T1000 (cell line): Measurements from ENCODE around the gene SERPINA10.
"Not testable (repeated sequence)": the region's sequence is repeated elsewhere in the genome, so short reads cannot be mapped to it uniquely, and the experiment has no call there.

ENCODE experiments used
- DNase-seq: peaks from one replicate; lab custom pipeline; 2025; ENCODE audit warnings: mixed read lengths; lab: John Stamatoyannopoulos, UW

The SERPINA10 gene

DNA sequence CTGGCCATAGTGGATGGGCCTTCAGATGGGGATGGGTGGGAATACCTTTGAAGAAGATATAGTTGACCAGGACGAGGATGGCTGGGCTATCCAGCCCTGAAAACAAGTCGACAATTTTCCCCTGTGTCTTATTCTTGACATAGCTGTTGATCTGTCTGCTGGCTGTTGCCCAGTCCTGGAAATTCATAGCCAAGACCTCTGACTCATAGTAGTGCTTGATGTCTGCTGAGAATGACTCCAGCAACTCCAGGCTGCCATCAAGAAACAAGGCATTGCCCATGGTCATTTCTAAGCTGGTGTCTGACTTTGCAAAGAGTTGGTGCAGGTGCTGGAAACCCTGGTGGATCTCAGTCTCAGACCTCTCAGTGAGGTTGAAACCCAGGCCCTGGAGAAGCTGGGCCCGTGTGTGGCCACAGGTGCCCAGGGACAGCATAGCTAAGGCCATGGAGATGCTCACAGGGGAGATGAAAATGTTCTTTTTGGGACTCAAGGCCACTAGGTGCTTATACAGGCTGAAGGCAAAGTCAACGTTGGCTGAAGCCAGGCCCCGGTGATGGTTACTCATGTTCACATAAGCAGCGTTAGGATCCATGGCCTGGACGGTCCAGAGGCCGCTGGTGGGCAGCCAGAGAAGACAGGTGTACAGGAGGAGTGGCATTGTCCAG is 21.1 kb upstream of the SERPINA10 start:
- no peak for DNase-seq

DNA sequence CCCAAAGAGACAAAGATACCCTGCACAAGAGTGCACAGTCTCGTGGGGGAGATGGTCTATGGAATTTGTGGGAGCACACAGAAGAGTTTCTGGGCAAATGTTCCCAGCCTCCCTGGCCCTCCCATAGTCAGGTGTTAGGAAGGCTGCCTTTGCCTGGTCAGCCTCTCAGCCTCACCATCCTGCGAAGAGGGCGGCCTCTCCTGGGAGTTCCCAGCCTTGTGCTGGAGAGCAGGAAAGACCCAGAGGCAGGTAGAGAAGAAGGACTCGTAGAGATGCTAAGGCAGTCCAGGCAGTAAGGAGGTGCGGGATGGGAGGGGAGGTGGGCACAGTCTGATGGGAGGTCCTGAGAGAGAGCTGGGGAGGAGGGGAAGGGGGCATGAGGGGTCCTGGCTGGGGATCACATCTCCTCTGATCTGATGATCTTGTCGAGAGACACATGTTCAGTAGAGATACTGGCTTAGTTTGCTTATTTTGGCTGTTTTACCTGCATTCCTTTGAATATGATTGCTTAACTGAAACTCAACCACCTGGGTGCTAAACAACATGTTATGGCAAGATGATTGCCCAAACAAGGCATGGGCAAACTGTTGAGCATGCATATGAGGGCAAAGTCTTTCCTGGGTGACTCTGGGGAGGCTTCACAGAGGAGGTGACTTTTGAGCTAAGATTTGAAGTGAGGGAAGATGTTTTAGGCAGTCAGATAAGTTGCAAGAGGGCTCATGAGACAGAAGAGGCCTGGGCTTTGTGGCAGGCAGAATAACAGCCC is 19.6 kb upstream of the SERPINA10 start:
- DNase-seq, result no peak

DNA sequence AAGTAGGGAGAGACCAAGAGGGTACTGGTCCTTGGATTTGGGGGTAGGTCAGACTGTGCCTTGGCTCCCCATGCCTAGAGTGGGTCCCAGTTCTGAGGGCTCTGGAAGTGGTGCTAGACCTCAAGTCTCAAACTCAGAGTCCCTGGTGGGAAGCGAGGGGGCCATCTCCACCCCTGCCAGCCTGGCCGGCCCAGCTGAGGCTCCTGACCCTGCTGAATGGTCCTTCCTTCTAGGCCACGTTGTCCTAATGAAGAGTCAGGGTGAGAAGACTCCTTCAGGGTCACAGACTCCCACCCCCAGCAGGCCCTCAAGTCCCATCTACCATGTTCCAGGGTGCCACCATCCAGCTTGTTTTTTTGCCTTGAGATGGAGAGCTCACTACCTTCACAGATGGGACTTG is 17.2 kb upstream of the SERPINA10 start:
- no peak for DNase-seq

DNA sequence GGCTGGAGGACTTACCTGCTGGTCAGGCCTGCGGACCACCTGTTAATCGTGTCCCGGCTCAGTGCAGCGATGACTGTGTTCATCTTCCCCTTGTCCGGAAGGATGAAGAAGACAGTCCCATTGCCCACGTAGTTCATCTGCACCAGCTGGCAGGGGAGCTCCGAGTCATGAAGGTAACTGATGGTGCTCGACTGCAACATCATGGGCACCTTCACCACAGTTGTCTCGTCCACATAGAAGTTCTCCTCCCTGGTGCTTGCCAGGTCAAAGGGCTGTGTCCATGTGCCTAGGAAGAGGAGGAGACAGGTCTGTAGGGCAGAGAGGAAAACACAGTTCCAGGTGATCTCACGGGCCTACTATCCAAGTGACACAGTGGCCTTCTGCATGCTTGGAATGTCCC is 16.7 kb upstream of the SERPINA10 start:
- DNase-seq, result no peak

DNA sequence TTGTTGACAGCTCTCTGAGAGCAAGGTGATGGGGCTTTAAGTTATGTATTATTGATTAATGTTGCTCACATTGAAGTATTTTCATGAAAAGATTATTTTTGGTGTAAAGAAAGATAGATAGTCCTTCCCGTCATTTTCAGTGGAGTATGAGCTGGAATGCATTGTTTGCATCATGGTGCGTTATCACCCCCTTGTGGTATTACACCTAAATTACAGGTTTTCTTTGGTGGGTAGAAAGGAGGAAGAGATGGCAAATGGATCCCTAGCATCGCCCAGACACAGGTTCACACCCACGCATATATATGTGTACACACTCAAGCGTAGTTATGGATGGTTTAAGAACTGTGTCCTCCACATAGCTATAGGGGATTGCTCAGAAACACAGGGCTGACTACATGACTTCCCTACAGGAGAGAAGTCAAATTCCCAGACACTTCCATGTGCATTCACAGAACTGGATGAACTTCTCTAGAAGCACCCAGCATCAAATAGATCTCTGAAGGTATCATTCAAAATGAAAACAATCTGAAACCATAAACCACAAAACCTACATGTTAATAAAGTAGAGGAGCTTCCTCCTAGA is 14.4 kb upstream of the SERPINA10 start:
- no peak for DNase-seq

DNA sequence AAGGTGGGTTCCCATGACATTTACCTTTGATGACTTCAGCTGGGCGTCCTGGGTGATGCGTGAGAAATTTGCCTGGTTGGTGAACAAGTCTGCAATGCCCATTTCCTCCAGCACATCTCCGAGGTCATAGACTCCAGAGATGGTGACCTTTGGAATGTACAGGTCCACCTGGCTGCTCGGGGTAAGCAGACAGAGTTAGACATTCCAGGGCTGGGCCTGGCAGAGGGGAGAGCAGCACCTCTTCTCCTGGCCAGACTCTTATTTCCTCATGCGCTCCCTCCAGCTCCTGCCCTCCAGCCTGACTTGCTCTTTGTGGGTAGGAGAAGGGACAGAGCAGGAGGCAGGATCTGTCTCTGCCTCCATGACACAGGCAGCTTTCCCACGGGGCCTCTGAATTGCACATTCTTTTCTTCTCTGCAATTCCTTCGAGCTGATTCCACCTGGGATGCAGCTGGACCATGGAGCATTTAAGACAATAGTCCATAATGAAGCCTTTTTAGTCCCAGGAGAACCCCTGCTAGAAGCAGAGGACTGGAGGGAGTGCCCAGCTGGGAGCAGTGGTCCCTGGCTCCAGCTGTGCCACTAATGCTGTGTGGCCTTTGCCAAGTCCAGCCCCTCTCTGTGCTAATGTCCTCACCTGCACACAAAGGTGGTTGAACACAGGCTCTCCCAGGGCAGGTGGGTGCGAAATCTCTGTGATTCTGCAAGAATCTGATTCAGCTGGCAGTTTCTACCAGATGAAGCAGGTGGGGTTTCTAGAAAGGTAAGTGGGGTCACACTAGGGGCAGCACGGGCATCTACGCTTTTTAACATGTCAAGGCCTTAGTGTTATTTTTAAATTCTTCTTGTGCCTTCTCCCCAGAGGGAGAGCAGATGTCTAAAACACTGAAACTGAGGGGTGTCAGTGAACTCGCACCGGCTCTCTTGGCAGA is 13.2 kb upstream of the SERPINA10 start:
- no peak for DNase-seq

DNA sequence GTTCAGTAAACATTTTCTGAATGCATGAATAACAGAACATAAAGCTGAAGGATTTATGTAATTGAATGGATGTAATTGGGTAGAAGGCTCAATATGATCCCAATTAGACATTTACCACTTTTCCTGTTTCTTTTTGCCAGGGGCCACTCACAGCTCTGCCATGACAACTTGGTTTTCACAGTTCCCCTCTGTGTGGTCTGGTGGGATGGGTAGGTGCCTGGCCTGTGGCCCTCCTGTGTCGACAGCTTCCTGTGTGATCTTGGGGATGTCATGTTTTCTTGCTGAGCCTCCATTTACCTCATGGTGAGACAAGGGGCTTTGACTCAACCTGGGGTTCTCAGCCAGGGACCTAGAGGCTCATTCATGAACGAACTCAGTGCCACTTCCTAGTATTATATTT is 12.6 kb upstream of the SERPINA10 start:
- no peak for DNase-seq

DNA sequence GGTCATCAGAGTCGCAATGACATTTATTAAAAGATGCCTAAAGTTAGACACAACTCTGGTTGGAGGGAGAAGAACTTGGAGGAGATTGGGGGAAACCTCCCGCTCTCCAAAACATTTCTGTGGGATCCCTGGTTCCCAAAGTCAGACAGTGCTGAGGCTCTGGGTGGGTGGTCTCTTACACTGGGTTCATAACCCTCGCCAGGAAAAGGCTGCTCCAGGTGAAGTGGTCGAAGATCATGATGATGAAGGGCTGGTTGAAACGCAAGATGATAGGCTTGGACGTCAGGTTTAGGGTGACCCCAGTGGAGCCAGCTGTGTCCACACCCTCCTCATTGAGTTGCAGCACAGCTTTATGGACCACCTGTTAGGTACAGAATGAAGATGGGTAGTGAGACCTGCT is 11.2 kb upstream of the SERPINA10 start:
- DNase-seq, result no peak

DNA sequence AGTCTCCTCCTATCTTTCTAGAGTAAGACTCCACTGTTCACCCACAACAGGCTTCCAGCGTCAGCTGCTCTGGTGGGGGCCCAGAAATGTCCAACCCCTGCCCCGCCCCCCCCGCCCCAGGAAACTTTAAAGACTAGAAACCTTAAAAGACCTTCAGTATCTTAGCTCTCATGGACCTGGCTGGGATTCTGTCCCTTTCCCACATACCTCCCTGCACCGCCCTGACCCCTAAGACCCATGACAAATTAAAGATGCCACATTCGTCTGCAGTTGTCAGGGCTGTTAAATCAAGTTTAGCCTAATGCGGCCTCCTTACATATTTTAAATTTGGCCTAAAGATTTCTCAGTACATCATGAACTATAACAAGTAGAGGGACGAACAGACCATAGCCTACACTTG is 10.0 kb upstream of the SERPINA10 start:
- DNase-seq, result no peak

DNA sequence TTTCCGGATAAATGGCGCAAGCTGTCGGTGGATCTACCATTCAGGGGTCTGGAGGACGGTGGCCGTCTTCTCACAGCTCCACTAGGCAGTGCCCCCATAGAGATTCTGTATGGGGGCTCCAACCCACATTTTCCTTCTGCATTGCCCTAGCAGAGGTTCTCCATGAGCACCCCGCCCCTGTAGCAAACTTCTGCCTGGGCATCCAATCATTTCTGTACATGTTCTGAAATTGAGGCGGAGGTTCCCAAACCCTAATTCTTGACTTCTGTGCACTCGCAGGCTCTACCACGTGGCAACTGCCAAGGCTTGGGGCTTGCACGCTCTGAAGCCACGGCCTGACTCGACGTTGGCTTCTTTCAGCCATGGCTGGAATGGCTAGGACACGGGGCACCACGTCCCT is 5.1 kb upstream of the SERPINA10 start:
- no peak for DNase-seq

DNA sequence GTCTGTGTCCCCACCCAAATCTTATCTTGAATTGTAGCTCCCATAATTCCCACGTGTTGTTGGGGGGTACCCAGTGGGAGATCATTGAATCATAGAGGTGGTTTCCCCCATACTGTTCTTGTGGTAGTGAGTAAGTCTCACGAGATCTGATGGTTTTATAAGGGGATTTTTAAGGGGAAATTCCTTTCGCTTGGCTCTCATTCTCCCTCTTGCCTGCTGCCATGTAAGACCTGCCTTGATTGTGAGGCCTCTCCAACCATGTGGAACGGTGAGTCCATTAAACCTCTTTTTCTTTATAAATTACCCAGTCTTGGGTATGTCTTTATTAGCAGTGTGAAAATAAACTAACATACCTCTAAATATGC is 3.1 kb upstream of the SERPINA10 start:
- not testable (repeated sequence) for DNase-seq

DNA sequence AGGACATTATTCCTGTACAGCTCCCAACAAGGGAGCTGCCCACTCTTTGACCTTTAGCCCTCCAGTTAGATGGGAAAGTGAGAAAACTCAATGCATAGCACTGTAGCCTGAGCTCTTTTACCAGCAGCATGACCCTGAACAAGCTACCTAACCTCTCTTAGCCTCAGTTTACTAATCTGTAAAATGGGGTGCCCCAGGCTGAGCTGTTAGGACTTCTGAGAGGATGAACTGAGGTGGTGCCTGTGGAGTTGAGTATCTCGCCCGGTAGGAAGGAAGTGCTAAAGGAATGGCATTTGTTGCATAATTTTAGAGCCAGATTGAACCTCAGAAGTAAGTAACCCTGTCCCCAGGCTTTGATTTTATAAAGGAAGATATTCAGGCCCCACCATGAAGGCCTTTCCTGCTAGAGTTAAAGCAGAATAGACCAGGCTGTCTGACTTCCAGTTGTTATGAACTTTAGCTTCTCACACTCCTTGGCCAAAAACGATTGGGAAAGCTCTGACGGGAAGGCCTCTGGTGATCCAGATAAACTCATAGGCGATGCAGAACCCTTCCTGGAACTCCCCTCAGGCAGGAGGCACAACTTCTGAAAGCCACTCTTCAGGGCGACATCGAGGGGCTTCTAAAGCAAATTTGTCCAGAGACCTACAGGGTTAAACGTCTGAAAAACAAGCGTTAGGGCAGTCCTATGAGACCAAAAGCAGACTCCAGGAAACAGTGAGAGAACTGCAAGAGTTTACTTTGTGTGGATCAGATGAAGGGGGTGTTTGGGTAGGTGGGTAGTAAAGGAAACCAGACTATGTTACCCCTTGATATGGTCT is 2.5 kb upstream of the SERPINA10 start:
- no peak for DNase-seq

DNA sequence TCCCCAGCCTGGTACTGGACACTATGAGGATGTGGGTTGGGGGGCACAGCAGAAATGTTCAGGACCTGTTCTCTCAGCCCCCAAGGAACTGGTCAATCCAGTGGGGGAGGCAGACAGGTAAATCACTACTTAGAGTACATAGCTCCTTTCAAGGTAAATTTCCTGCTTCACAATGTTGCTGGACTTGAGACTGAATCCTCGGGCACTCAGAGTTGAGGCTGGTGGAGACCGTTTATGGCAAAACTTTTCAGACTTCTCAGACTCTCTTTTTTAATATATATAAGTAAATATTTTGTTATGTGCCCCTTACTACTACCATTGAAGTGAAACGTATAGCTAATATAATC is 483 bp upstream of the SERPINA10 start:
- DNase-seq, result no peak

DNA sequence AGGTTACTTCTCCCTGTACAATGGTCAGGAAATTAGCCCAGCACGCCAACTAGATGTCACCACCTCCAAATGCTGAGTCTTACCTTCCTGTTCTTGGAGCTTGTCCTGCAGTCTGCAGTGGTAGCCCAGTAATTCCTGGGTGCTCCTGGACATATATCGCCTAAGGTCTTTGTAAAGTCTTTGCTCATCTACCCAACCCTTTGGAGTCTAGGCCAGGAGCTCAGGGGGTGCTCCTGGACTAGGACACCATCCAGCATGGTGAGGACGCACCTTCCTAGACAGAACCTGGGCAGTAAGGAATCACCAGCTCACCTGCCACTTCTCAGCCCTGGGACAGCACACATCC is 569 bp downstream of the SERPINA10 start:
- no peak for DNase-seq

DNA sequence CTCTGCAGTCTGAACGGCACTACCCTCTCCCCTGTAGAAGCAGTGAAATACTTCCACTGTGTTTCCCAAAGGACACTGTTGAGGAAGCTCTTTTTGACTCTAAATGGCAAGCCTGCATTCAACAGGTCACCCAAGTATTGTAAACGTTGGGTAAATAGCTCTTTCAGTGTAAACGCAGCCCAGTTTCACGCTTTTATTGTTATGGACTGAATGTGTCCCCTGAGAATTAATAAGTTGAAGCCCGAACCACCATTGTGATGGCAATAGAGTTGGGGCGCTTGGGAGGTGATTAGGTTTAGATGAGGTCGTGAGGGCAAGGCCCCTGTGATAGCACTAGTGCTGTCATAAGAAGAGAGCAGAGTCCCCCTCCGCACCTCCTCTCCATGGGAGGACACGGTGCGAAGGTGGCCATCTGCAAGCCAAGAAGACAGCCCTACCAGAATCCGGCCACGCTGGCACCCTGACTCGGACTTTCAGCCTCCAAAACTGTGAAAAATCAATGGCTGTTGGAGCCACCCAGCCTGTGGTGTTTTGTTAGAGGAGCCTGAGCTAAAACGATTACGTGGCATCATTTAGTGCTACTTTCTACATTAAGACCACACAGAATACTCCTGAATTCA is 1.1 kb downstream of the SERPINA10 start:
- DNase-seq, result no peak

DNA sequence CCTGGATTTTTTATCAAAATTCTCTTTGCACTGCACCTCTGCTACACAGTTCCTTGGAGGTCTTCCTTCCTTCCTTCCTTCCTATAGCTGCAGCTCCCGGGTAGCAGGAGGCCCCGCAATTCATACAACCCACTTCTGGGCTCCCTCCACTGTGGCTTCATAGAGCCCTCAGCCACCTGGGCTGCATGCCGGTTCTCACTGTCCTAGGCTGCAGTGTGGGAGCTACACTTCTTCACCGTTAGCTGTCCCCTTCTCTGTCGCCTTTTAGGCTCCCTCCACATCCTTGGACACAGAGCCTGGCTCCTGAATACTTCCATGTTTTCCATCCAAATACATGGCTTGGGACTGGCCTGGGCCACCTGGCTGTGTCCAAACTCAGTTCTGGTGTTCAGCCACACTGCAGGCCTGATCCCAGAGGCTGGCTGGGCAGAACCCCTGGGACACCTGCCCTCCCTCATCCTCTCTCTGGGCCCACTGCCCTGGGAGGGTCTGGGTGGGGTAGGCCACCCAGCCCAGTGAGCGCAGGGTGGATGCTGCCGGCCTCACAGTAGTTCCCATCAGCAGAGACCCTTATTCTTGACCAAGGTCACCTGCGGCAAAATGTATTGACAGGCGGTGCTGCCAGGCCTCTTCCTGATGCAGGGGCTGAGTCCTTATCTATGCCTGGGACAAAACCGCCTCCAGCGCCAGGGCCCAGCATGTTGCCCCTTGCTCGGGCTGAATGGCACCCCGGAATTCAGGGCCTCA is 1.7 kb downstream of the SERPINA10 start:
- DNase-seq, result no peak

DNA sequence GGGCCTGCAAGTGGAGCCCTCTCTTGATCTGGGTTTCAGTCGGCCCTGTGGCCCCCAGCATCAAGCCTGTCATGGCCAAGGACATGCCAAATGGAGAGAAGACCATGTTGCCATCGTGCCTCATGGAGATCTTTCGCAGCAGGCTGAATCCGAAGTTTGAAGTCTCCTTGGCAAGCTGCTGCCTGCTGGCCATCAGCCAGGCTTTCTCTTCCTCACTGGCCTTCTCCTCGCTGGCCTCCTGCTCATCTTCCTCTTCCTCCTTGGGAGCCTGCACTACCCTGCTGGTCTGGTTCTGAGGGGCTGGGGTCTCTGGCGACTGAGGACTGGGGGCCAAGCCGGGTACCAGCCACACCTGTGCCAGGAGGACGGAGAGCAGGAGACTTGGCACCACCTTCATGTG is 2.9 kb downstream of the SERPINA10 start:
- no peak for DNase-seq

DNA sequence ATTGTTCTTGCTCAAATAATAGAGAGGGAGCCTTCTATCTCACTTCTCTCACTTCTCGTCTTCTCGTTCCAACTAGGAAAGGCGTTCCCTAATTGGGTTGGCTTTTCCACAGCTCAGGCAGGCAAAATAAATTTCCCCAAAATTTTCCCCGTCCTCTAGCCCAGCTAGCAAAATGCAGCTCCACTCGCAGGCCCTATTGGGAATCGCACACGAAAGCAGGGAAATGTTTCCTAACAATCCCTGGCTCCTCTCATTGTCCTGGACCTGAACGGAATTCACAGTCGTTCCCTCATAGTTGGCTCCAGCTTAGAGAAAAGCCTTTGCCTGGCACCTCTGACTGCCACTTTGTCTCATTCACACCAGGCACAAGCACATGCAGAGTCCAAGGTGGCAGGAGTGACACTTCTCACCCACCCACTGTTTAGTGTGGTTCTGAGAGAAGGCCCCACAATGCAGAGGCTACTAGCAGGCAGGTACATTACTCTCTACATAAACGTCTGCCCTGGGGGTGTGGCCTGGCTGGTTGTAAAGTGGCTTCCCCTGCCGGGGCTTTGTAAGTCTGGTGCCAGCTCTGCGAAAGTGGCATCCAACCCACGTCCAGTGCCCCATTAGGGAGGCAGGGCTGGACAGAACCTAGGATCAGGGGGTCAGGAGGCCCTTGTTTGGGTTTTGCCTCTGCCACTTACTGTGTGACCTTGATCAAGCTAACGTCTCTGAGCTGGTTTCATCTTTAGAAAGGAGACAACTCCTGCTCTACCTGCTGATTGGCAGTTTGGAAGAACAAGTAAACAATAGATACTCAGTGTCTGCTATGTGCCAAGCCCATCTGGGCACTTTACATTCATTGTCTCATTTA is 4.2 kb downstream of the SERPINA10 start:
- no peak for DNase-seq

DNA sequence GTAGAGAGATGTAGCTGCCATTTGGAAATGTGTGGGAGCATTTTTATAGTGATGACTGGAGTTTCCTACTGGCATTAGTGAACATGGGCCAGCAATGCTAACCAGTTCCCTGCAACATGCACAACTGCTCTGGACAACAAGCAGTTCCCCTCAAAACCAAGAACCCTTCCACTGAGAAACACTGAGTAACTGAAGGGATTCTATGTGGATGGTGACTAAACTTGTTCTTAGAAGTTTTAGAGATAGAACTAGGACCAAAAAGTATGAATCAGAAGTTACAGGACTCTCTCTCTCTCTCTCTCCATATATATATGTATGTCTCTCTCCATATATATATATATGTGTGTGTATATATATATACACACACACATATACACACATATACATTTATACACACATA is 7.9 kb downstream of the SERPINA10 start:
- no peak for DNase-seq

DNA sequence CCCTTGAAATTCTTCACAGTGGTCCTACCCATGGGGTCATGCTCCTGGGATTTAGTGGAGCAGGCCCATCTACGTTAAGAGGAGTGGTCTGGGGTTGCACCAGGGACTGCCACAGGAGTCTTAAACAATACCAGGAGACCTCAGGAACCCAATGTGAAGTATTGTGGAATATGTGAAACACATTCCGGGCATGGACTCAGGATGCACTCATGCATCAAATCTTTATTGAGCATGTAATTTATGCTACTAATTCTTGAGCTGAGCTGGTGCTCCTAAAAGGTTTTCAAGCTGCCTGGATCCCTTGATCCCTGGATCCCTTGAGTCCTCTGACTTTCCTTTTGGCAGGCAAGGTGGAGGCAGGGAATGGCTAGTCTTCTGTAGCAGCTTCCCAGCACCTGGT is 8.8 kb downstream of the SERPINA10 start:
- no peak for DNase-seq
